ENCODE data around the gene WWP2. TPM values are rescaled to one million over a fixed set of nuclear protein-coding genes. Genes with fewer than 3 reads are reported as not detected.
"Not testable (repeated sequence)": the region's sequence is repeated elsewhere in the genome, so short reads cannot be mapped to it uniquely, and the experiment has no call there.

Gene WWP2
- polyA plus RNA-seq, 1 donor from 2014 or later = 11.9 TPM

- H3K9ac ChIP-seq (ENCODE audit: low read length); H3K9me2 ChIP-seq (ENCODE audit: insufficient read depth, low read length); H3K9me3 ChIP-seq (ENCODE audit: low read length); H3K4me2 ChIP-seq (ENCODE audit: low read length); H3K27ac ChIP-seq (ENCODE audit: low read length); H3K79me2 ChIP-seq (replicated peaks; ENCODE audit: insufficient read depth, low read length); H3K36me3 ChIP-seq (ENCODE audit: insufficient read depth, low read length); H3K27me3 ChIP-seq (ENCODE audit: insufficient read depth, low read depth, low read length); H3F3A ChIP-seq (ENCODE audit: insufficient read depth, low read length, poor library complexity, severe bottlenecking); H2AFZ ChIP-seq (ENCODE audit: low read depth, low read length); H3K4me3 ChIP-seq (ENCODE audit: low read length); H4K20me1 ChIP-seq (ENCODE audit: insufficient read depth): not testable (repeated sequence)
Measured at GRCh38 chr16:69967688-69968087, 205.6 kb downstream of the WWP2 start.

- H4K20me1 ChIP-seq (ENCODE audit: insufficient read depth); H3K4me2 ChIP-seq (ENCODE audit: low read length); H3K4me3 ChIP-seq (ENCODE audit: low read length); H3K36me3 ChIP-seq (ENCODE audit: insufficient read depth, low read length); H3K79me2 ChIP-seq (replicated peaks; ENCODE audit: insufficient read depth, low read length); H3K27me3 ChIP-seq (ENCODE audit: insufficient read depth, low read depth, low read length); H2AFZ ChIP-seq (ENCODE audit: low read depth, low read length); H3K9ac ChIP-seq (ENCODE audit: low read length); H3K27ac ChIP-seq (ENCODE audit: low read length); H3K9me2 ChIP-seq (ENCODE audit: insufficient read depth, low read length); H3K9me3 ChIP-seq (ENCODE audit: low read length); H3F3A ChIP-seq (ENCODE audit: insufficient read depth, low read length, poor library complexity, severe bottlenecking): not testable (repeated sequence)
Measured at GRCh38 chr16:69968125-69968524, 206.0 kb downstream of the WWP2 start.

DNA sequence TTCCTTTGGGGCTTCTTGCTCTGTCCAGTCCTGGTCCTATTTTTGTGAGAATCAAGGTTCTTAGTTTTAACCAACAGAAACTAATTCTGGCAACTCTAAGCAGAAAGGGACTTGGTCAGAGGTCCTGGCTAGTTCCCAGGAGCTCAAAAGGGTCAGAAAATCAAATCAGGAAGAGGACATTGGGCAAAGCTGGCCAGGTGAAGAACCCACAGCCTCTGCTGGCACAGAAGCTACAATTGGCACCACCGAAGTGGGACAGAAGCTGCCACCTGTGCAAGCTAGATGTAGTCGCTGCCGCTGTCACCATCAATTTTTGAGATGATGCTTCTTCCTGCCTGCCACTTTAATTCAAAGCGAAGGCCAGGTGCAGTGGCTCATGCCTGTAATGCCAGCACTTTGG is 207.5 kb downstream of the WWP2 start:
- H4K20me1 ChIP-seq (ENCODE audit: insufficient read depth); H3K27ac ChIP-seq (ENCODE audit: low read length): not testable (repeated sequence)

GRCh38 chr16:69972120-69972519 is 210.0 kb downstream of the WWP2 start:
- not testable (repeated sequence) for H4K20me1 ChIP-seq (ENCODE audit: insufficient read depth); H3K36me3 ChIP-seq (ENCODE audit: insufficient read depth, low read length); H3K4me2 ChIP-seq (ENCODE audit: low read length); H3K9me2 ChIP-seq (ENCODE audit: insufficient read depth, low read length); H3F3A ChIP-seq (ENCODE audit: insufficient read depth, low read length, poor library complexity, severe bottlenecking); H3K4me3 ChIP-seq (ENCODE audit: low read length); H3K27me3 ChIP-seq (ENCODE audit: insufficient read depth, low read depth, low read length); H3K9me3 ChIP-seq (ENCODE audit: low read length); H3K79me2 ChIP-seq (replicated peaks; ENCODE audit: insufficient read depth, low read length); H3K27ac ChIP-seq (ENCODE audit: low read length); H3K9ac ChIP-seq (ENCODE audit: low read length); H2AFZ ChIP-seq (ENCODE audit: low read depth, low read length)

More for the DNA sequence above, 207.5 kb downstream of the WWP2 start:
- not testable (repeated sequence) for H3K4me3 ChIP-seq (ENCODE audit: low read length); H3K9me3 ChIP-seq (ENCODE audit: low read length); H3K36me3 ChIP-seq (ENCODE audit: insufficient read depth, low read length); H2AFZ ChIP-seq (ENCODE audit: low read depth, low read length); H3K27me3 ChIP-seq (ENCODE audit: insufficient read depth, low read depth, low read length); H3K9me2 ChIP-seq (ENCODE audit: insufficient read depth, low read length); H3K79me2 ChIP-seq (replicated peaks; ENCODE audit: insufficient read depth, low read length); H3F3A ChIP-seq (ENCODE audit: insufficient read depth, low read length, poor library complexity, severe bottlenecking); H3K4me2 ChIP-seq (ENCODE audit: low read length); H3K9ac ChIP-seq (ENCODE audit: low read length)

- not testable (repeated sequence) for H3K9ac ChIP-seq (ENCODE audit: low read length); H3K9me2 ChIP-seq (ENCODE audit: insufficient read depth, low read length); H3K36me3 ChIP-seq (ENCODE audit: insufficient read depth, low read length); H3F3A ChIP-seq (ENCODE audit: insufficient read depth, low read length, poor library complexity, severe bottlenecking); H3K27me3 ChIP-seq (ENCODE audit: insufficient read depth, low read depth, low read length); H3K27ac ChIP-seq (ENCODE audit: low read length); H4K20me1 ChIP-seq (ENCODE audit: insufficient read depth); H3K4me2 ChIP-seq (ENCODE audit: low read length); H3K9me3 ChIP-seq (ENCODE audit: low read length); H2AFZ ChIP-seq (ENCODE audit: low read depth, low read length); H3K4me3 ChIP-seq (ENCODE audit: low read length); H3K79me2 ChIP-seq (replicated peaks; ENCODE audit: insufficient read depth, low read length)
Measured at GRCh38 chr16:69972935-69973334, 210.8 kb downstream of the WWP2 start.

DNA sequence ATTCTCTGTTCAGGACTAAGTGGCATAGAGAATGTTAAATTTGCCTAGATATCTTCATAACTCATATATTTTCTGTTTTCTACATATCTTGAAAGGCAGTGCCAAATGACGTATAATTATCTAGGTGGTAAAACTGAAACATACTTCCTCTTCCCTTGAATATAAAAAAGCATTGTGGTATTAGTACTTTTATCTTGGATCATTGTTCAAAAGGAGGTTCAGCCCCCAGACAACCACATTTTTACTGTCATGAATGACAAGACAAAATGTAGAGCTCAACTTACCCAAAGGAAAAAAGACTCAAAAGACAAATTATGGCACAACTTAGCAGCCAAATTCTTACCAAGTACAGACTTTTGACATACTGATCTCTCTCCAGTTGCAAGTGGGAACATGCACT is 223.1 kb downstream of the WWP2 start:
- H3K9ac ChIP-seq (ENCODE audit: low read length) = not testable (repeated sequence)

More for the DNA sequence above, 223.1 kb downstream of the WWP2 start:
- not testable (repeated sequence) for H3F3A ChIP-seq (ENCODE audit: insufficient read depth, low read length, poor library complexity, severe bottlenecking); H3K36me3 ChIP-seq (ENCODE audit: insufficient read depth, low read length); H3K9me3 ChIP-seq (ENCODE audit: low read length); H3K79me2 ChIP-seq (replicated peaks; ENCODE audit: insufficient read depth, low read length); H2AFZ ChIP-seq (ENCODE audit: low read depth, low read length); H3K4me2 ChIP-seq (ENCODE audit: low read length); H3K27me3 ChIP-seq (ENCODE audit: insufficient read depth, low read depth, low read length); H3K4me3 ChIP-seq (ENCODE audit: low read length); H3K27ac ChIP-seq (ENCODE audit: low read length); H4K20me1 ChIP-seq (ENCODE audit: insufficient read depth); H3K9me2 ChIP-seq (ENCODE audit: insufficient read depth, low read length)

Small RNAs within 50 kb of the gene (small RNA-seq; reads per million reads assigned to genes)
- gene AC026468.1 (0 reads per million in 3 experiments), gene MIR140 (692 to 1,103 (median 951) reads per million in 3 experiments), gene RF00091 (0 to 0.24 (median 0) reads per million in 3 experiments)

Other genes with a start within 250 kb of the WWP2 start
- 9.2 and 11.5 TPM in 2 replicates for gene NFAT5, start 196.4 kb upstream of the WWP2 start, polyA plus RNA-seq
- gene NQO1, start 35.8 kb upstream of the WWP2 start, polyA plus RNA-seq = 5.1 and 5.5 TPM in 2 replicates
- gene NOB1, start 7.4 kb upstream of the WWP2 start, polyA plus RNA-seq = 8.7 and 12.8 TPM in 2 replicates
- gene CLEC18A, start 189.0 kb downstream of the WWP2 start, polyA plus RNA-seq = 2.0 and 2.5 TPM in 2 replicates